BJ (cell line): ENCODE results near the gene BCL2. TPM values are rescaled to one million over a fixed set of nuclear protein-coding genes. Genes with fewer than 3 reads are reported as not detected.

ENCODE experiments used
- CTCF ChIA-PET: fragments of 350-600 bp; formaldehyde crosslinking; extraction: SDS; loops from one replicate; lab custom pipeline; 2021; ENCODE audit warnings: antibody characterized with exemption, inconsistent platforms; lab: Yijun Ruan, JAX
- POLR2A ChIA-PET: fragments of 300-600 bp; sonication (Branson Sonifier 250); formaldehyde crosslinking; extraction: SDS; loops from one replicate; lab custom pipeline; 2021; ENCODE audit warnings: antibody characterized with exemption; lab: Charles Lee
- DNase-seq: peaks from one replicate; pipeline ENCODE4 v3.0.0-alpha.2; 2011; ENCODE audit warnings: low read depth
- H3K27me3 ChIP-seq: 2 replicates; pipeline ENCODE4 v1.6.0; 2011; ENCODE audit warnings: low read length; ENCODE audit not compliant: control insufficient read depth, insufficient read depth
- H3K36me3 ChIP-seq: 2 replicates; pipeline ENCODE4 v1.5.1; 2011; ENCODE audit warnings: low read length; ENCODE audit not compliant: control insufficient read depth, insufficient read depth
- H3K4me3 ChIP-seq: 2 replicates; pipeline ENCODE4 v1.5.1; 2011; ENCODE audit warnings: low read depth, mild to moderate bottlenecking, control low read depth, low read length
- CTCF ChIP-seq: IDR thresholded peaks from 2 replicates; pipeline ENCODE4 v1.5.1; 2011; ENCODE audit warnings: low read depth, mild to moderate bottlenecking, control low read depth, inconsistent platforms, low read length, moderate library complexity; ENCODE audit not compliant: insufficient read depth
- polyA plus RNA-seq: library from polyadenylated mRNA; depleted of rRNA; stranded (reverse); fragments of >200 nt; gene quantifications from 2 replicates; pipeline ENCODE4 v1.2.3, GENCODE V29; 2011

The BCL2 gene
- polyA plus RNA-seq, 1 experiment = 0.15 TPM

GRCh38 chr18:63161032-63161760 is 158.4 kb downstream of the BCL2 start:
- DNase-seq = no peak
- ChIA-PET POLR2A (no interaction called here), CTCF (interaction anchor here (0.6 to 1.3 kb wide), 4 partner anchors 8 to 29 kb away, joined by 3 to 4 read pairs (median 3); no protein-coding TSS in a partner anchor)
- H3K27me3 ChIP-seq = no peaks in the 10 kb centered on the region; the same call in none of the 2 replicates
- no peak for TF ChIP-seq CTCF
- no peak overlapping the region for H3K4me3 ChIP-seq
- H3K36me3 ChIP-seq = no peaks in the 10 kb centered on the region

- Histone ChIP-seq H3K4me3 (no peak overlapping the region), H3K36me3 (no peaks in the 10 kb centered on the region), H3K27me3 (no peaks in the 10 kb centered on the region; the same call in none of the 2 replicates)
- no peak for DNase-seq
- TF ChIP-seq CTCF = no peak
- POLR2A ChIA-PET = no interaction called here
- CTCF ChIA-PET = no interaction called here
Measured at GRCh38 chr18:63160172-63160995, 159.2 kb downstream of the BCL2 start.

- CTCF ChIA-PET = no interaction called here
- no peak for DNase-seq
- Histone ChIP-seq H3K4me3 (no peak overlapping the region), H3K36me3 (no peaks in the 10 kb centered on the region), H3K27me3 (no peaks in the 10 kb centered on the region; the same call in 1 of the 2 replicates)
- TF ChIP-seq CTCF = no peak
- POLR2A ChIA-PET = no interaction called here
Measured at GRCh38 chr18:63159590-63159989, 160.0 kb downstream of the BCL2 start.

- no peaks in the 10 kb centered on the region for H3K36me3 ChIP-seq
- ChIA-PET POLR2A (no interaction called here), CTCF (interaction anchor here (1.0 kb wide), 1 partner anchor 164 kb away, joined by 3 read pairs; no protein-coding TSS in a partner anchor)
- no peak for DNase-seq
- no peak overlapping the region for H3K4me3 ChIP-seq
- no peaks in the 10 kb centered on the region; the same call in 1 of the 2 replicates for H3K27me3 ChIP-seq
- TF ChIP-seq CTCF = no peak
Measured at GRCh38 chr18:63158676-63159291, 160.8 kb downstream of the BCL2 start.
